HG02870 (cell line): Measurements from ENCODE around the gene RXFP4.
"Not testable (repeated sequence)": the region's sequence is repeated elsewhere in the genome, so short reads cannot be mapped to it uniquely, and the experiment has no call there.

Experiments used
- ATAC-seq: cut with Tn5 transposase; IDR thresholded peaks from one replicate; pipeline ENCODE4 v1.9.1; 2021; ENCODE audit warnings: mild to moderate bottlenecking, moderate library complexity; ENCODE audit not compliant: unreplicated experiment

The RXFP4 gene

DNA sequence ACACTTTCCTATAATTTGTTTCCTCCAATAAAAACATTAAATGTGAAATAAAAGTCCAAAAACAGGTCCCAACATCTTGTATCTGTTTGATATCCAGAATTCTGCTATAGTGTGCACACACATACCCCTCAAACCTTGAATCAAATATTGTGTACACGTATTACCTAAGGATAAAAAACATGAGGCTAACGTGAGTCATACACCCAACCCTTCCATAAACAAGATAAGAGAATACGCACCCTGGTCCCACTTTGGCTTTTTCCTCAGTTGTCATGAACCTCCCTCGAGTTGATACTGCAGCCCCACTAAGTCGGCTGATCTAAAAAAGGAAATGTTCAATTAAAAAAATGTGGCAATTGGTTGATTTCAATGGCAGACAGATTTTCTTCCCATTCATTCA, 12.4 kb upstream of the RXFP4 start:
- ATAC-seq = no peak

DNA sequence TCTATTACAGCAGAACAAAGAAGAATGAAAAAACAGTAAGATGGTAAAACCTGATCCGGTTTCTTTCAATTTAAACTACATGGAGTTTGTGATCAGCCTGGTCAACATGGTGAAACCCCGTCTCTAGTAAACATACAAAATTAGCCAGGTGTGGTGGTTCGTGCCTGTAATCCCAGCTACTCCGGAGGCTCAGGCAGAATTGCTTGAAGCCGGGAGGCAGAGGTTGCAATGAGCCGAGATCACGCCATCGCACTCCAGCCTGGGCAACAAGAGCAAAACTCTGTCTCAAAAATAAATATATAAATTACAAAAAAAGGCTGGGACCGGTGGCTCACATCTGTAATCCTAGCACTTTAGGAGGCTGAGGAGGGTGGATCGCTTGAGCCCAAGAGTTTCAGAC, 10.7 kb upstream of the RXFP4 start:
- not testable (repeated sequence) for ATAC-seq

DNA sequence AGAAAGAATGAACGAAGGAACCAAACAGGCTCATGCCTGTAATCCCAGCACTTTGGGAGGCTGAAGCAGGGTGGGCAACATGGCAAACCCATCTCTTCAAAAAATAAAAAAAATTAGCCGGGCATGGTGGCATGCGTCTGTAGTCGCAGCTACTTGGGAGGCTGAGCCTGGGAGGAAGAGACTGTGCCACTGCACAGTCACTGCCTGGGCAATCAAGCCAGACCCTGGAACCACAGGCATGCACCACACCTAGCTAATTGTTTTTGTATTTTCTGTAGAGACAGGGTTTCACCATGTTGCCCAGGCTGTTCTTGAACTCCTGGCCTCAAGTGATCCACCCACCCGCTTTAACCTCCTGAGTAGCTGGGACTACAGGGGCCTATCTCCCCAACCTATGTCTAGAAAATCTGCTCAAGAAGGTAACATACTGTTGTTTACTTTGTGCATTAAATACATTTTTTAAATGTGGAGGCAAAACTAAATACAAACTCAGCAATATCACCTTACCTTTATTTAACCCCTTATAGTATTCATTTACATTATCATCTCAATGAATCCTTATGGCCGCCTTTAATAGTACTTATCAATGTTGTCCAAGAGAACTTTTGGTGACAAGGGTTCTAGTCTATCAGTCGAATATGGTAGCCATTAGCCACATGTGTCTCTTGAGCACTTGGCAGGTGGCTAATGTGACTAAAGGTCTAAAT, 10.0 kb upstream of the RXFP4 start:
- no peak for ATAC-seq

DNA sequence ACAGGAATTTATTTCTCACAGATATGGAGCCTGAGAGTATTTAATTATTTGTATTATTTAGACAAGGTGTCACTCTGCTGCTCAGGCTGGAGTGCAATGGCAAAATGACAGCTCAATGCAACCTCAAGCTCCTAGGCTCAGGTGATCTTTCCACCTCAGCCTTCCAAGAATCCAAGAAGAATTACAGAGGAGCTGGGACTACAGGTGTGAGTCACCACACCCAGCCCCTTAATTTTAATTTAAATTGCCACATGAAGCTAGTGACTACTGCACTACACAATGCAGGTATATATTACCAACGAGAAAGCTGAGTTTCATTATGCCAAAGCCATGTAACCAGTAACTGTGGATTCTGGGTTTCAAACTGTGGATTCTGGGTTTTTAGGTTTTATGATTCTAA, 9.4 kb upstream of the RXFP4 start:
- ATAC-seq = no peak

DNA sequence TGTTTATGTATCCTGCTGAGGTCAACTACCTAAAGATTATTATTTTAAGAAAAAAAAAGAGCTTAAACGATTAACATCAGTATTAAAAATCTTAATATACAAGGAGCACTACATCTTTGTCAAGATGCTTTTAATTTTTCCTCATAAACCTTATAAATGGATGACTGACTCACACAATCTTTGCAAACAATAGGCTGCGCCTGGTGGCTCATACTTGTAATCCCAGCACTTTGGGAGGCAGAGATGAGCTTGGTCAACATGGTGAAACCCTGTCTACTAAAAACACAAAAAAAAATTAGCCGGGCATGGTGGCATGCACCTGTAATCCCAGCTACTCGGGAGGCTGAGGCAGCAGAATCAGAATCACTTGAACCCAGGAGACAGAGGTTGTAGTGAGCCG, 9.0 kb upstream of the RXFP4 start:
- no peak for ATAC-seq

DNA sequence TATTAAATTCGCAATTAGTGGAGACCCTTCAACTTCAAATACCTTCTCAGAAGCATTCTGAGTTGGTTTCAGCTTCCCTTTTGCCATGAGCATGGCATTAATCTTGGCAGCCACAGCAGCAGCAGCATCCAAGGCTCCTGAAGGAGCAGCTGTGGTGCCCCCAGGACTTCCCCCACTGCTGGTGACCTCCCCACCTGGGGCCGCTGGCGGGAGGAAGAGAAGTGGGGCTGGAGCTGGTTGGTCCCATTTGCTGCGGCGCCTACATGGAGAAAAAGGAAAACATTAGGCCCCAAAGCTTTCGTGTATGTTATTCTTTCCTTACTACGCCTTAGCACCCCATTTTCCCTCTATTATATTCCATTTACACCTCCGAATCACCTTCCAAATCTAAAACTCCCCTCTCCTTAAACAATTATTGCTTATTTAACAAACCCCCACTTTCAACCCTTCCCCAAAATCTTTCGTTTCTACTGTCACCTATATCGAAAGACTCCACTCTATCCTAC, 7.8 kb upstream of the RXFP4 start:
- no peak for ATAC-seq

DNA sequence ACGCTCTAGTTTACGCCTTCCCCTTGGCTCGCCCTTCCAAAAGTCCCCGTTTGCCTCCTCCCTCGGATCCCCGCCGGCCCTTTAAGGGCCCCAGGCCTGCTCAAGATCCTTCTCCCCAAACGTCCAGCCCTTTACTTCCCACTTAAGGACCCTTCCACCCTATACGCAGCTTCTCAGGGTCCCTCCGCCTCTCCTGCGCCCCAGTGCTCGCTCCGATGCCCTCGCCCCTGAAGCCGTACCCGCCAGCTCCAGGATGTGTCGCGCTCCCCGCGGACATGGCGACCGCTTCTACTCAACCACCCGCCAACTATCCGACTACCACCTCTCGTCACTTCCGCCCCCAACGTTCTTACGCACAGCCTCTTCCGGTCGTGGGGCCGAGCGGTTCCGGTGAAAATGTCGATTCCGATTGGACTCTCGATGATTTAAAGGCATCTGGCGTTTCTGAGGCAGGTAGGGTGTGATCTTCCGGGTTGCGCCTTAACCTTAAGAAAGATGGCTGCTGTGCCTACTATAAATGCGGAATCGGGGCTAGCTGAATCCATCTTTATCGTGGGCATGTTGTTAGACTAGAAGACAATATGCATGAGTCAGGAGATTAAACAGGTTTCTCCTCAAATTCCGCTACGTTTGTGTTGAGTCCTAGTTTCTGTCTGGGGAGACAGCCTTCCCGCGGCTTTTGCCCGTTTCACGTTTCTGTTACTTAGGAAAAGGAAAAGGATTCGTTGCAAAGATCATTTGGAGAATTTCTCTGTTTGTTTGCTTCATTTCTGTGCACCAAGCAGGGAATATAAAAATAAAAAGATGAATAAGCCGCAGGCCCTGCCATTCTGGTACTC, 7.1 kb upstream of the RXFP4 start, which contains the start of gene KHDC4:
Gene KHDC4 (minus strand): TSS at position 317 of the 839 bp plus-strand sequence. CDS start 40 bp downstream, at position 277.
- peak; percentile 94 for ATAC-seq

DNA sequence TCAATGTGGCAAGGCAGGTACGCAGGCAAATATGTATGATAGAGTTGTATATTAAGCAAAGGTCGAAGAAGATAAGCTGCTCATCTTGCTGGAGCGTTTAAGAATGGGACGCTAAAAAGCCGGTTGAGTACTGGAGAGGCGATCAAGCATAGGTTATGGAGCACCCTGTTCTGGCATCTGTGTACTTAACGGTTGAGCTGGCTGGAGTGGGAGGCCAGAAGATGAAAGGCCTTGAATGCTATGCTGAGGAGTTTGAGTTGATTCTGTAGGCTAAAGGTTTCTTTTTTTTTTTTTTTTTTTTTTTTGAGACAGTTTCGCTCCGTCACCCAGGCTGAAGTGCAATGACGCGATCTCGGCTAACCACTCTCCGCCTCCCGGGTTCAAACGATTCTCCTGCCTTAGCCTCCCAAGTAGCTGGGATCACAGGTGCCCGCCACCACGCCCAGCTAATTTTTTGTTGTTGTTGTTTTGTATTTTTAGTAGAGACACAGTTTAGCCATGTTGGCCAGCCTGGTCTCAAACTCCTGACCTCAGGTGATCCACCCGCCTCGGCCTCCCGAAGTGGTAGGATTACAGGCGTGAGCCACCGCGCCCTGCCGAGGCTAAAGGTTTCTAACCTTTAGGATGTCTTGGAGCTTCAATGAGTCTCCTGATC, 6.4 kb upstream of the RXFP4 start:
- no peak for ATAC-seq

DNA sequence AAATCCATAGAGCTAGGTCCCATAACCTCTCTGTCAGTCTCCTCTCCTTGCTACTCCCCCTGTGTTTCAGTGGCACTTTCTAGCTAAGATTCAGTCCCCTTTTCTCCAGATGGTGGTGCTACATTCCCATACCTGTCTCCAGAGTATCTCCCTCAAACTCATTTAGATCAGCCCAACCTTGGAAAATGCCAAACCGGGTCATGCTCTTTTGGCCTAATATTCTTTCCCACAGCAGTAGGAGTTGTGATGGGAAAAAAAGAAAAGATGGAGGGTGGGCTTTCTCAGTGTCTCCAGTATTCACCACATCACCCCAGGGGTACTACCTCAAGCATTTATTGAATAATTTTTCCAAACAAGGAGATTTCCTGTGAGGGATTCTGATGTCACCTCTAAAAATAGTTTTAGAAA, 3.2 kb upstream of the RXFP4 start:
- ATAC-seq = no peak

DNA sequence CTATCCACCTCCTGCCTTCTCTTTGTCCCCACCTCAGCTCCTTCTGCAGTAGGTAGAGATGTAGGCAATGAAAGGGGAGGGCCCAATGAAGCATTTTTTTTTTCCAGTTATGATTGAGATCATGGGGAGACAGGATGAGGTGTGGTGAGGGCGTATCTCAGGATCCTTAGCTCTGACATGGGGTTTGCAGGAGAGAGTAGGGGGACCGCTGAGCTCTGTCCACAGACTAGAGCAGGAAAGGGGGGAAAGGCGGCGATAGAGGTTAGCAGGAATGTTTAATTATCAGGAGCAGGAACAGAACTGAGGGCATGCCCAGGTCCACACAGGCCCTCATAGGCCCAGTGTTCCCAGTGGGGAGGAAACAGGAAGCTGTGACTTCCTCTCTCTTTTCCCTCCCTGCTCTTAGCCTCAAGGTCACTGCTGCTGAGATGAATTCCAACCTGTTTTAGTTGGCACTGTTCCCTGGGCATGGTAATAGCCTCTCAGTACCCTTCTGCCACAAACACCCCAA, 901 bp upstream of the RXFP4 start:
- no peak for ATAC-seq

DNA sequence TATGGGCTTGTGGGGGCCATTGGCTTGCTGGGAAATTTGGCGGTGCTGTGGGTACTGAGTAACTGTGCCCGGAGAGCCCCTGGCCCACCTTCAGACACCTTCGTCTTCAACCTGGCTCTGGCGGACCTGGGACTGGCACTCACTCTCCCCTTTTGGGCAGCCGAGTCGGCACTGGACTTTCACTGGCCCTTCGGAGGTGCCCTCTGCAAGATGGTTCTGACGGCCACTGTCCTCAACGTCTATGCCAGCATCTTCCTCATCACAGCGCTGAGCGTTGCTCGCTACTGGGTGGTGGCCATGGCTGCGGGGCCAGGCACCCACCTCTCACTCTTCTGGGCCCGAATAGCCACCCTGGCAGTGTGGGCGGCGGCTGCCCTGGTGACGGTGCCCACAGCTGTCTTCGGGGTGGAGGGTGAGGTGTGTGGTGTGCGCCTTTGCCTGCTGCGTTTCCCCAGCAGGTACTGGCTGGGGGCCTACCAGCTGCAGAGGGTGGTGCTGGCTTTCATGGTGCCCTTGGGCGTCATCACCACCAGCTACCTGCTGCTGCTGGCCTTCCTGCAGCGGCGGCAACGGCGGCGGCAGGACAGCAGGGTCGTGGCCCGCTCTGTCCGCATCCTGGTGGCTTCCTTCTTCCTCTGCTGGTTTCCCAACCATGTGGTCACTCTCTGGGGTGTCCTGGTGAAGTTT, 550 bp downstream of the RXFP4 start:
- ATAC-seq = no peak

DNA sequence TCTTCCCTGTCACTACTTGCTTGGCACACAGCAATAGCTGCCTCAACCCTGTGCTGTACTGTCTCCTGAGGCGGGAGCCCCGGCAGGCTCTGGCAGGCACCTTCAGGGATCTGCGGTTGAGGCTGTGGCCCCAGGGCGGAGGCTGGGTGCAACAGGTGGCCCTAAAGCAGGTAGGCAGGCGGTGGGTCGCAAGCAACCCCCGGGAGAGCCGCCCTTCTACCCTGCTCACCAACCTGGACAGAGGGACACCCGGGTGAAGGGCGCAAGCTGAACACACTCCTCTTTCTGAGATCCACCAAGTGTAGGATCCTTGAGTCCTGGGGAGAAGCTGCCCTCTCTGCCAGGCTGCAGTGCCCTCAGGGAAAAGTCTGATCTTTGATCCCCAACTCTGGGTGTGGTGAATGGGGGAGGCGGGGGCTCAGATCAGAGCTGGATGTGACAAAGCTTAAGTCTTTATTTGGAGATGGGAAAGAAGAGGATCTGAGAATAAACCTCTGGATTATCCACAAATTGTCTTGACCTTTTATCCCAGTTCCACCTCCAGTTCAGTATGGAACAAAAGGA, 1.2 kb downstream of the RXFP4 start:
- no peak for ATAC-seq

DNA sequence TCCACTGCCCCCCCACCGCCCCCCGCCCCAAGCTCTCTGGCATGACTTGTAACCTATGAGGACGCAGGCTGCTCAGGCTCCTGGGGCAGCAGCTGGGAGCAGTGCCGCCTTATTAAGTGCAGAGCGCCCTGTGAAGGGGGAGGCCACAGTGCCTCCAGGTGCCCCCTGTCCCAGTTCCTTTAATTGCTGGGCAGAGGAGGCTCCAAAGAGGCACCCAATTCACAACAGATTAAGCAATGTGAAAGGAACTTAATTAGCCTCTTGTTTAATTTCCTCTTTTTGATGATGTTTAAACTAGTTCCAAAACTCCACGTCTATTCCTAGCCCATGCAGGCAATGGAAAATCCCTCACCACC, 3.0 kb downstream of the RXFP4 start:
- ATAC-seq = no peak

DNA sequence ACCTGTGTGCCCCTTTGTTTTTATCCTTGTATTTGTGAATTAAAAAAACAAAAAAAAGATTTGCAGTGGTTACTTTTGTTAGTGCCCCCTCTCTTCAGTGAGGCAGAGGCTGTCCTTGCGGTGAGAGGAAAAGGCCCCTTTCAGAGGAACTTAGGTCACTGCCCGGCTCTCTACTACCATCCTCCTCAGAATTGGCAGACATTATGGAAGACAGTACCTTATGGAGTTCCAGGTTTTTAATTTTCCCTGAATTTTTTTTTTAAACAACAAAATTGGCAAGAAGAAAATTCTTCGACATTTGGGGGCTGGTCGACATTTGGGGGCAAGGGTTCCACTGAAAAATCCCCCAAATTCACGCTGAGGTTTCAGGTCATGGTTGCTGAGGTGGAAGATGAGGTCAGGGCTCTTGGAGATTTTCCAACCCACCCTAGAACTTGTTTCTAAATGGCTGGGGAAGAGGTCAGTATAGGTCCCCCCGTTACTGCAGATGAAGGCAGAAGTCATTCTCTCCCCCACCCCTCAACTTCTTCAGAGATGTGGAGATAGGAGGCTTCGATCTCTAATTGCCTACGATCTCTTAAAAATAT, 5.3 kb downstream of the RXFP4 start:
- ATAC-seq = no peak

DNA sequence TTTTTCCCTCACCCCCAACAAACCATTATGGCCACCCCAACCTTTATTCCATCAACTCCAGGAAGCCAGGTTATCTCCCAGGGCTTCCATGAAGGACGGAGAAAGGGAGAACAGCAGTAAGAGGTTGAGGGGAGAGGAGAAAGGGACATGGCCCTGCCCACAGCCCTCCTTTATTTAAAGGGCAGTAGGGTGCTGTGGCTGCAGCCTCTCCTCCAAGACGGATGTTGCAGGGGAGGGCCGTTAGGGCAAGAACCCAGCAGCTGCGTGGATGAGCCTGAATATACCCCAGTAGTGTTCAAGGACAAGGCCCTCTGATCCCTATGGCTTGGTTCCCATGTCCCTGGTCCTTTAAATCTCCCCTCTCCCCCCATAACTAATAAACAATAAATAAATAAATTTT, 5.9 kb downstream of the RXFP4 start:
- ATAC-seq = no peak

DNA sequence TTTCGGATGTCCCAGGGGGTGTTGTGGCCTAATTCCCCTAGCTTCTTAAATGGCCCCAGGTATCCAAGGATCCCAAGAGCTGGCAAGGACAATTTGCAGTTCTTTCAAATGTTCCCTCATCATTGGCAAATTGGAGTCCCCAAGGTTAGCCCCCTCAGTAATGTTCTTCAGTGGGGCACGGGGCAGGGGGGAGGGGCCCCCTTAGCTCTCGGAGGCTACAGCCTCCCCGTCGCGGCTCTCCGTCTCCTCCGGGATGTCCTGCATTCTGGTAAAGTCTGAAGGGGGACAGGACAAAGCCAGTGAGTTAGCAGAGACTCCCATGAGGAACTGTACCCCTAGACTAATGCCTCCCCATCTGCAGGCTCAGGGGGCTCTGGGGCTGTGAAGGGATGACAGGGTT, 6.3 kb downstream of the RXFP4 start:
- ATAC-seq = no peak

DNA sequence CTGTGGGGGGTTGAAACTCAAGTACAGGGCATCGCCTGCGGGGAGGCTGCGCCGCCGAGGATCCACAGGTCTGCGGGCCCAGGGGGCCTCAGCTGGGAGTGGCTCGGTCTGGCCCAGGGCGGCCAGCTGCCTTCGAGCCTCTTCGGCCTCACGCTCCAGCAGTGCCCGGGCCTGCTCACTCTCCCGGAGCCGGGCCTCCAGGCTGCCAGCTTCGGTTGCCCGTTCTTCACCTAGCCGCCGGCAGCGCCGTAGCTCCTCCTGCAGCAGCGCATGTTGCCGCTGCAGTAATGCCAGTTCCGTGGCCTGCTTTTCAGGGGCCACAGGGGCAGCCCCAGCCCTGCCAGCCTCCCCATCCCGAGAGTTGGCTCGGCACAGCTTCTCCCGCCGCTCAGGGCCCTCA, 9.4 kb downstream of the RXFP4 start:
- no peak for ATAC-seq

DNA sequence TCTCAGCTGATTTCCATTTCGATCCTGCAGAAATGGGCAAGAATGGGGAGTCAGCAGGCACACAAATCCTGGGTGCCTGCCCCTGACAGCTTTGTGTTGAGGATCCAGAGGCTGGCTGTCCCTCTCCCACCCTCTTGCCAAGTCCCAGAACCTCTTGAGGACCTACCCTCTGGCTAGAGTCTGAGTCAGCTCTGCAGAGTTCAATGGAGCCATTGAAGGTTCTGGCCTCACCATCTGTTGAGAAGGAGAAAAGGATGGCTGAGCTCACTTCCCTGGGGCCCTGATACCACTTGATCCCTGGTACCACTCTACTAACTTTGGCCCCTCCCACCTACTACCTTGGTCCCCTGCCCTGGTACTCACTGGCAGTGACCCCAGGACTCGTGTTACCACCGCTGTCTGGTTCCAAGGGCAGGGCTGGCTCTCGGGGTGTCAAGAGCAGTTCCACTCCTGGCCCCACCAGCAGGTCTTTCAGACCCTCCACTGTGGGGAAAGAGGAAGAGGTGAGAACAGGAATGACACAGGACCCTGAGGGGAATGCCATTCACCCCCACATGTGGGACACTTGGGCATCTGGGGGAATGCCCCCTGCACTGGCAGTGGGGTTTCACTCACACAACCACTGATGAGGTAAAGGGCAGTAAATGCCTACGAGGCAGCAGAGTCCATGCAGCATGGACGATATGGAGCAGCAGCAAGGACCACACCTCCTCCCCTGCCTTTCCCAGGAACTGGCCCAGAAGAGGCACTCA, 10.5 kb downstream of the RXFP4 start:
- ATAC-seq = no peak

DNA sequence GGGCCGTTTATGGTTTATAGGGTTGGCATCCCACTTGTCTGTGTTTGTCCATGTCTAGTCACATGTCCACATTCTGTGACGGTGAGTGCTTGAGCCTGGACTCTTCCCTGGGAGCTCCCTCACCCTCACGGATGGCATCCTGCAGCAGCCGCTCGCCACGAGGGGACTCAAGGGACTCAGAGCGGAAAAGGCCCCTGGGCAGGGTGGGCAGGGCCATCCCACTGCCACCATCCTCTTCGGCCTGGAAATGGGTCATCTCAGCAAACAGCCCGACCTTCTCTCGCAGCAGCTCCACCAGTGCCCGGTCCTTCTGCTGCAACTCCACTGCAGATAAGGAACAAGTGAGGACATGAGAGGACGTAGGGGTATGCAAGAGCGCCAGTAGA, 11.1 kb downstream of the RXFP4 start:
- no peak for ATAC-seq

DNA sequence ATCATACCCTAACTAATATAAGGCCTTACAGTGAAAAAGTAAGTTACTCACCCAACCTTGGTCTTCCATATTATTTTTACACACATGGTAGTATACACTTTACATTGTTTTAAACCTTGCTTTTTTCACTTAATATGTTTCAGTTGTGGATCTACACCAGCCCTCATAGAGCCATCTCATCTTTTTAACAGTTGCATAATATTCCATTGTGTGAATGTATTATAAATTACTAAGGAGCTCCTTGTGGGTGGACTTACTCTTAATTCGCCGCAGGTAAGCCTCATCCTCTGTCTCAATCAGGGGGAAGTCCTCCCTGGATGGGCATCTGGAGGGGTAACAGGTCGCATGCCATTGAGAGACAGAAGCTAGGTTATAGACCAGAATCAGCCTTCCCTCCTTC, 13.2 kb downstream of the RXFP4 start:
- ATAC-seq = no peak
